Spleen (tissue), 7 donors: ENCODE measurements around the gene CHRM5.

Experiments used
- POLR2A ChIP-seq, 3 donors: fragments of 450-650 bp; IDR thresholded peaks; one replicate each; pipeline ENCODE4 v1.5.1; 2017; ENCODE audit warnings: antibody characterized with exemption in 3 of 3, mild to moderate bottlenecking in 1 of 3
- POLR2AphosphoS5 ChIP-seq, 3 donors: sonication (generic); formaldehyde crosslinking; IDR thresholded peaks; one replicate each; pipeline ENCODE4 v1.5.1; 2017; ENCODE audit warnings: antibody characterized with exemption in 3 of 3
- TF ChIP-seq, protein P1 (sequence below), 11 experiments: fragments of 200-600 bp in 7 of 11; fragments of 450-650 bp in 4 of 11; sonication (generic) in 4 of 11; IDR thresholded peaks in 8 of 11; conservative IDR thresholded peaks in 3 of 11; 1 replicate in 7 of 11; 2 replicates in 4 of 11; pipeline versions ENCODE4 v1.4.0 to v1.8.0; 2016 to 2021; ENCODE audit warnings: antibody characterized with exemption in 11 of 11, inconsistent platforms in 4 of 11, mild to moderate bottlenecking in 1 of 11
- donor health status: DM: no; HTN: no; CAD: no; lungs with moderate emphysema.
- donor health status: DM: no; HTN: no; CAD: no.
- donor health status: DM: no; HTN: no; CAD: no.

DNA sequence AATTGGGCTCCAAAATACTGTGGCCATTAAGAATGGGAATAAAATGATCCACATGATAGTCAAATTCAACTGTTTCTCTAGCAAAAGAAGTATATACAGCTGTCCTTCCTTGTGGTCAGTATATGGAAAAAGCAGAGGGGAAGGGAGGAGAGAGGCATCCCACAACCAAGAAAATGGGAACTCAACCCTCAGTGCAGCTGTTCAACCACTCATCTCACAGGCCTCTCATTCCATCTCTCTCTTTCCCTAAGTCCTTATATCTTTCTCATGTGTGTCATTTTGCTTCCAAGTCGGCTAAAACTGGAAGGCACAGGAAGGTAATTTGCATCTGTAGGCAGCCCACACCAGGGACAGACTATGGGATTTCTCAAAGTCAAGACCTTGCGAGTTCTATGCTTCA is 43.2 kb downstream of the CHRM5 start:
- TF ChIP-seq, protein P1, sequence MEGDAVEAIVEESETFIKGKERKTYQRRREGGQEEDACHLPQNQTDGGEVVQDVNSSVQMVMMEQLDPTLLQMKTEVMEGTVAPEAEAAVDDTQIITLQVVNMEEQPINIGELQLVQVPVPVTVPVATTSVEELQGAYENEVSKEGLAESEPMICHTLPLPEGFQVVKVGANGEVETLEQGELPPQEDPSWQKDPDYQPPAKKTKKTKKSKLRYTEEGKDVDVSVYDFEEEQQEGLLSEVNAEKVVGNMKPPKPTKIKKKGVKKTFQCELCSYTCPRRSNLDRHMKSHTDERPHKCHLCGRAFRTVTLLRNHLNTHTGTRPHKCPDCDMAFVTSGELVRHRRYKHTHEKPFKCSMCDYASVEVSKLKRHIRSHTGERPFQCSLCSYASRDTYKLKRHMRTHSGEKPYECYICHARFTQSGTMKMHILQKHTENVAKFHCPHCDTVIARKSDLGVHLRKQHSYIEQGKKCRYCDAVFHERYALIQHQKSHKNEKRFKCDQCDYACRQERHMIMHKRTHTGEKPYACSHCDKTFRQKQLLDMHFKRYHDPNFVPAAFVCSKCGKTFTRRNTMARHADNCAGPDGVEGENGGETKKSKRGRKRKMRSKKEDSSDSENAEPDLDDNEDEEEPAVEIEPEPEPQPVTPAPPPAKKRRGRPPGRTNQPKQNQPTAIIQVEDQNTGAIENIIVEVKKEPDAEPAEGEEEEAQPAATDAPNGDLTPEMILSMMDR (IDR thresholded peaks at IDR 0.05 in 8 of 11, conservative IDR thresholded peaks at IDR 0.05 in 3 of 11), result no peak
- TF ChIP-seq POLR2A (IDR thresholded peaks at IDR 0.05) (no peak), POLR2AphosphoS5 (IDR thresholded peaks at IDR 0.05) (no peak)
